B cell (primary cell): ENCODE measurements around the gene ACKR2.

Experiments used
- CTCF ChIP-seq: fragments of 200-600 bp; IDR thresholded peaks from one replicate; pipeline ENCODE4 v1.8.0; 2022; ENCODE audit warnings: antibody characterized with exemption, mild to moderate bottlenecking
- EZH2 ChIP-seq: IDR thresholded peaks from 2 replicates; pipeline ENCODE4 v1.6.1; 2012; ENCODE audit warnings: borderline replicate concordance, low read depth, mild to moderate bottlenecking, moderate library complexity, low read length; ENCODE audit not compliant: insufficient read depth, poor library complexity, severe bottlenecking

GRCh38 chr3:42814914-42815507 lies 5.8 kb downstream of the ACKR2 start:
- no peak for TF ChIP-seq EZH2
- no peak for TF ChIP-seq CTCF
